ENCODE results near the gene KRT9. TPM values are rescaled to one million over a fixed set of nuclear protein-coding genes. Genes with fewer than 3 reads are reported as not detected.

The KRT9 gene
- total RNA-seq, 5 donors from 2014 or later (not counting 1 experiment from before 2014, with no cell fraction given), result not detected

GRCh38 chr17:41528959-41529353 is 42.9 kb downstream of the KRT9 start:
- Mint-ChIP-seq H3K27me3 (peaks cover 53 to 61% of the 10 kb centered on the region in 2 donors), H3K36me3 (no peaks in the 10 kb centered on the region), H3K27ac (no peak overlapping the region), H3K4me3 (peak overlapping the region; percentile 28 to 70 (median 34)), H3K4me1 (peaks cover 5 to 18% (median 11%) of the 10 kb centered on the region in 3 donors), H3K9me3 (no peaks in the 10 kb centered on the region)
- Histone ChIP-seq H3K4me1 (ENCODE audit: control insufficient read depth in 1 of 2, extremely low read depth in 1 of 2, insufficient read depth in 2 of 2, low read length in 2 of 2) (peaks cover 0 to 16% of the 10 kb centered on the region in 2 experiments), H3K9me3 (no peaks in the 10 kb centered on the region), H3K27ac (ENCODE audit: low read length) (no peak overlapping the region), H3K4me3 (ENCODE audit: control insufficient read depth in 1 of 2, extremely low read depth in 1 of 2, low read length in 1 of 2) (no peak overlapping the region), H3K36me3 (ENCODE audit: control insufficient read depth in 2 of 2, extremely low read depth in 1 of 2, insufficient read depth in 1 of 2, low read length in 1 of 2) (no peaks in the 10 kb centered on the region), H3K27me3 (replicated peaks in 1 of 2; ENCODE audit: control insufficient read depth in 2 of 2, extremely low read depth in 1 of 2, insufficient read depth in 2 of 2, low read length in 1 of 2) (peaks cover 4 to 70% of the 10 kb centered on the region in 2 experiments)
- DNase-seq (no peak), ATAC-seq (replicated peaks in 1 of 4) (no peak)
- 37% methylated on average over 10 of the region's 10 CpGs for WGBS (ENCODE audit: insufficient coverage)
- ChIA-PET CTCF (no interaction called here), POLR2A (no interaction called here)

GRCh38 chr17:41527063-41528023 is 44.5 kb downstream of the KRT9 start:
- ChIA-PET POLR2A (no interaction called here), CTCF (no interaction called here)
- H3K4me3 ChIP-seq (ENCODE audit: control insufficient read depth in 1 of 2, extremely low read depth in 1 of 2, low read length in 1 of 2), result peak overlapping the region in 1 of 2 donors; percentile 15
- H3K9me3 Mint-ChIP-seq, result no peaks in the 10 kb centered on the region
- H3K4me1 ChIP-seq (ENCODE audit: control insufficient read depth in 1 of 2, extremely low read depth in 1 of 2, insufficient read depth in 2 of 2, low read length in 2 of 2), result peaks cover 0 to 16% of the 10 kb centered on the region in 2 experiments
- ATAC-seq (replicated peaks in 1 of 4), result peak in 3 of 4 experiments; percentile 31 to 65 (median 61)
- no peaks in the 10 kb centered on the region for H3K36me3 ChIP-seq (ENCODE audit: control insufficient read depth in 2 of 2, extremely low read depth in 1 of 2, insufficient read depth in 1 of 2, low read length in 1 of 2)
- 8% methylated on average over 57 of the region's 62 CpGs for WGBS (ENCODE audit: insufficient coverage)
- no peak overlapping the region for H3K27ac ChIP-seq (ENCODE audit: low read length)
- peak overlapping the region; percentile 43 to 70 (median 52) for H3K4me3 Mint-ChIP-seq
- no peak overlapping the region for H3K27ac Mint-ChIP-seq
- H3K4me1 Mint-ChIP-seq, result peaks cover 5 to 18% (median 11%) of the 10 kb centered on the region in 3 donors
- H3K36me3 Mint-ChIP-seq, result no peaks in the 10 kb centered on the region
- H3K27me3 ChIP-seq (replicated peaks in 1 of 2; ENCODE audit: control insufficient read depth in 2 of 2, extremely low read depth in 1 of 2, insufficient read depth in 2 of 2, low read length in 1 of 2), result peaks cover 4 to 69% of the 10 kb centered on the region in 2 experiments
- H3K27me3 Mint-ChIP-seq, result peaks cover 44 to 54% of the 10 kb centered on the region in 2 donors
- H3K9me3 ChIP-seq, result no peaks in the 10 kb centered on the region
- DNase-seq, result peak in 3 of 35 experiments; percentile 16 to 17 (median 17)

DNA sequence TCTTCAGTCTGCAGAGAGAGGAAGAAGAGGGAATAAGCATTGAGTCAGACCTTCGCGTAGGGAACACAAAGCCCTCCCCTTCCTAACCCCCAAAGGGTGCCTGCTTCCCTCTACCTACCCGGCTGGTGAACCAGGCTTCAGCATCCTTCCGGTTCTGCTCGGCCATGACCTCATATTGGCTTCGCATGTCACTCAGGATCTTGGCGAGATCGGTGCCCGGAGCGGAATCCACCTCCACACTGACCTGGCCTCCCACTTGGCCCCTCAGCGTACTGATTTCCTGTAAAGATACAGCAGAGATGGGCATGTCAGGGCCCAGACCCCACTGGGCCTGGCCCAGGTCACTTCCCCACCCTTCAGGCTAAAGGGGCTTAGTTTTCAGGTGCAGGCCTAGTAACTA is 47.6 kb downstream of the KRT9 start:
- H3K36me3 Mint-ChIP-seq, result no peaks in the 10 kb centered on the region
- CTCF ChIA-PET, result no interaction called here

DNA sequence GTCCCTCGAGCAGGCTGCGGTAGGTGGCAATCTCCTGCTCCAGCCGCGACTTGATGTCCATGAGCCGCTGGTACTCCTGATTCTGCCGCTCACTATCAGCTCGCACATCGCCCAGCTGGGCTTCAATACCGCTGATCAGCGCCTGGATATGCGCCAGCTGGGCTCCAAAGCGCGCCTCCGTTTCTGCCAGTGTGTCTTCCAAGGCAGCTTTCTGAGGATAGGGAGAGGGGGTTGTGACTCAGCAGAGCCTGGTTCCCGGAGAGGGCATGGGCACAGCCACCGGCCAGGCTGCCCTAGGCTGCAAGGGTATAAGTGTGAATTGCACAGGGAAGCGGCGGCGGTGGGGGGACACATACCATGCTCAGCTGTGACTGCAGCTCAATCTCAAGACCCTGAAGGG is 48.1 kb downstream of the KRT9 start:
- Histone ChIP-seq H3K4me1 (ENCODE audit: control insufficient read depth in 1 of 2, extremely low read depth in 1 of 2, insufficient read depth in 2 of 2, low read length in 2 of 2) (peaks cover 0 to 16% of the 10 kb centered on the region in 2 experiments), H3K27ac (ENCODE audit: low read length) (no peak overlapping the region), H3K9me3 (no peaks in the 10 kb centered on the region), H3K27me3 (replicated peaks in 1 of 2; ENCODE audit: control insufficient read depth in 2 of 2, extremely low read depth in 1 of 2, insufficient read depth in 2 of 2, low read length in 1 of 2) (peaks cover 0 to 65% of the 10 kb centered on the region in 2 experiments), H3K36me3 (ENCODE audit: control insufficient read depth in 2 of 2, extremely low read depth in 1 of 2, insufficient read depth in 1 of 2, low read length in 1 of 2) (no peaks in the 10 kb centered on the region), H3K4me3 (ENCODE audit: control insufficient read depth in 1 of 2, extremely low read depth in 1 of 2, low read length in 1 of 2) (no peak overlapping the region)
- Mint-ChIP-seq H3K9me3 (no peaks in the 10 kb centered on the region), H3K4me3 (no peak overlapping the region), H3K27ac (no peak overlapping the region), H3K4me1 (peaks cover 5 to 12% (median 10%) of the 10 kb centered on the region in 3 donors), H3K27me3 (peaks cover 17 to 26% of the 10 kb centered on the region in 2 donors), H3K36me3 (no peaks in the 10 kb centered on the region)
- ATAC-seq (replicated peaks in 1 of 4) (no peak), DNase-seq (no peak)
- POLR2A ChIA-PET, result no interaction called here
- CTCF ChIA-PET, result no interaction called here
- 91% methylated on average over 19 of the region's 19 CpGs for WGBS (ENCODE audit: insufficient coverage)

More for the DNA sequence above, 47.6 kb downstream of the KRT9 start:
- H3K27ac Mint-ChIP-seq, result no peak overlapping the region
- no peaks in the 10 kb centered on the region for H3K36me3 ChIP-seq (ENCODE audit: control insufficient read depth in 2 of 2, extremely low read depth in 1 of 2, insufficient read depth in 1 of 2, low read length in 1 of 2)
- ATAC-seq (replicated peaks in 1 of 4), result no peak
- H3K27me3 ChIP-seq (replicated peaks in 1 of 2; ENCODE audit: control insufficient read depth in 2 of 2, extremely low read depth in 1 of 2, insufficient read depth in 2 of 2, low read length in 1 of 2), result peaks cover 0 to 65% of the 10 kb centered on the region in 2 experiments
- peaks cover 0 to 16% of the 10 kb centered on the region in 2 experiments for H3K4me1 ChIP-seq (ENCODE audit: control insufficient read depth in 1 of 2, extremely low read depth in 1 of 2, insufficient read depth in 2 of 2, low read length in 2 of 2)
- no peak overlapping the region for H3K4me3 ChIP-seq (ENCODE audit: control insufficient read depth in 1 of 2, extremely low read depth in 1 of 2, low read length in 1 of 2)
- peaks cover 5 to 16% (median 10%) of the 10 kb centered on the region in 3 donors for H3K4me1 Mint-ChIP-seq
- WGBS (ENCODE audit: insufficient coverage), result 94% methylated on average over 9 of the region's 11 CpGs
- H3K27me3 Mint-ChIP-seq, result peaks cover 22 to 30% of the 10 kb centered on the region in 2 donors
- no peaks in the 10 kb centered on the region for H3K9me3 Mint-ChIP-seq
- H3K27ac ChIP-seq (ENCODE audit: low read length), result no peak overlapping the region
- no peak for DNase-seq
- H3K9me3 ChIP-seq, result no peaks in the 10 kb centered on the region
- H3K4me3 Mint-ChIP-seq, result no peak overlapping the region
- POLR2A ChIA-PET, result no interaction called here

DNA sequence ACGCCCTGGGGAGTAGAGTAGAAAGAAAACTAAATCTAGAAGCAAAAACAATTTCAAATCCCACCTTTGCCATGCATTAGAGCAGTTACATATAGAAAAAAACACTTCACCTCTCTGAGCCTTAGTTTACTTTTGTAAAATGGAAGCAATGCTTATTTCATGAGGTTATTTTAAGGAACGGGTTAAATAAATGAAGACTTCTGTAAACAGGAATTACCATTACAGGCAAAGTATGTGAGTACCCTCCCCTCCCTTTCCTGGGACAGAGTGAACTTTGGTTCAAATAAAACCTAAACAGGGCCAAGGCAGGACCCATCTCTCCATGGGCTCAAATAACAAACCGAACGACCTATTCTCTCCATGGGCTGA is 48.6 kb downstream of the KRT9 start:
- Mint-ChIP-seq H3K27ac (no peak overlapping the region), H3K36me3 (no peaks in the 10 kb centered on the region), H3K4me3 (no peak overlapping the region), H3K4me1 (peaks cover 1 to 8% (median 8%) of the 10 kb centered on the region in 3 donors), H3K9me3 (no peaks in the 10 kb centered on the region), H3K27me3 (peaks cover 11 to 20% of the 10 kb centered on the region in 2 donors)
- CTCF ChIA-PET, result no interaction called here
- DNase-seq (no peak), ATAC-seq (replicated peaks in 1 of 4) (no peak)
- peaks cover 0 to 61% of the 10 kb centered on the region in 2 experiments for H3K27me3 ChIP-seq (replicated peaks in 1 of 2; ENCODE audit: control insufficient read depth in 2 of 2, extremely low read depth in 1 of 2, insufficient read depth in 2 of 2, low read length in 1 of 2)
- H3K27ac ChIP-seq (ENCODE audit: low read length), result no peak overlapping the region
- no CpG with 5 or more reads among the region's 4 CpGs for WGBS (ENCODE audit: insufficient coverage)
- no peaks in the 10 kb centered on the region for H3K36me3 ChIP-seq (ENCODE audit: control insufficient read depth in 2 of 2, extremely low read depth in 1 of 2, insufficient read depth in 1 of 2, low read length in 1 of 2)
- POLR2A ChIA-PET, result no interaction called here
- peaks cover 0 to 13% of the 10 kb centered on the region in 2 experiments for H3K4me1 ChIP-seq (ENCODE audit: control insufficient read depth in 1 of 2, extremely low read depth in 1 of 2, insufficient read depth in 2 of 2, low read length in 2 of 2)
- no peak overlapping the region for H3K4me3 ChIP-seq (ENCODE audit: control insufficient read depth in 1 of 2, extremely low read depth in 1 of 2, low read length in 1 of 2)
- no peaks in the 10 kb centered on the region for H3K9me3 ChIP-seq

DNA sequence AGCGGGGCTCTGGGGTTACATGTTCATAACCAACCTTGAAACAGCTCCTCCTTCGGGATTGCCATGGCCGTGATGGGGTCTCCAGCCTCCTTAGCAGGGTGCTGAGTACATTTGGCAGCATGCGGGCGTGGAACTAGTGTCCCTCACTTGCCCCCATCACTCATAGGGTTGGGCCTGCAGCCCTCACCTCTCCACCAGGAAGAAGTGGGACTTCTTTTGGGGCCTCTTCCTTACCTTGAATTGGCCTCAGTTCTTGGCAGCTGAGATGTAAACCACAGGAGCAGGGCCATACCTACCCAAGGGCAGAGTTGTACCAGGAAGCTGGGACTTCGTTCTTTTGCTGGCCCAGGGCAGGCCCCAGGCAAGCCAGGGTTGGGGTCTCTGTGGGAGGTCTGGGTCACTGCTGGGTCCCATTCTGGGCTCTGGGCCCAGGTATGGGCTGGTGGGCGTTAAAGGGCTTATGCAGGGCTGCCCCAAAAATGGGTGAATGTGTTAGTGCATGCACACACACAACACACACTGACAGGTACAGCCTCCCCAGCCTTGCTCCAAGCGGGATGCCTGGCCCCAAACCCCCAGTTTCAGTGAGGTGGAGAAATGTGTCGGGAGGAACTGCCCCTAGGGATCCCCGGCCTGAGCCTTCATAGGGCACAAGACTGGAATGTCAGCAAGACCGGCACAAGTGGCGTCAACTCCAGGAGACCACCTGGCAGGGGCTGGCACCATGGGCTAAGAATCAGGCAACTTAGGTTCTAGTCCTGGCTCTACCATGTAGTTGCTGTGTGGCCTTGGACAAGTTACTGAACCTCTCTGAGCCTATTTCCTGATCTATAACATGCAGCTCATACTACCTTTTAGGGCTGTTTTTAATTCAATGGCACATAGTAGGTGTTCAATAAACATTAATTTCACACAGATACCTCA is 49.3 kb downstream of the KRT9 start:
- no peak overlapping the region for H3K4me3 ChIP-seq (ENCODE audit: control insufficient read depth in 1 of 2, extremely low read depth in 1 of 2, low read length in 1 of 2)
- H3K36me3 Mint-ChIP-seq, result no peaks in the 10 kb centered on the region
- no peaks in the 10 kb centered on the region for H3K36me3 ChIP-seq (ENCODE audit: control insufficient read depth in 2 of 2, extremely low read depth in 1 of 2, insufficient read depth in 1 of 2, low read length in 1 of 2)
- ATAC-seq (replicated peaks in 1 of 4) (no peak), DNase-seq (no peak)
- ChIA-PET POLR2A (no interaction called here), CTCF (no interaction called here)
- H3K27me3 Mint-ChIP-seq, result peaks cover 11 to 15% of the 10 kb centered on the region in 2 donors
- H3K27ac Mint-ChIP-seq, result no peak overlapping the region
- no peaks in the 10 kb centered on the region for H3K9me3 ChIP-seq
- no peaks in the 10 kb centered on the region for H3K9me3 Mint-ChIP-seq
- H3K4me1 ChIP-seq (ENCODE audit: control insufficient read depth in 1 of 2, extremely low read depth in 1 of 2, insufficient read depth in 2 of 2, low read length in 2 of 2), result peaks cover 0 to 7% of the 10 kb centered on the region in 2 experiments
- H3K4me3 Mint-ChIP-seq, result no peak overlapping the region
- H3K4me1 Mint-ChIP-seq, result peaks cover 0 to 7% (median 6%) of the 10 kb centered on the region in 3 donors
- 79% methylated on average over 10 of the region's 12 CpGs for WGBS (ENCODE audit: insufficient coverage)
- peaks cover 0 to 58% of the 10 kb centered on the region in 2 experiments for H3K27me3 ChIP-seq (replicated peaks in 1 of 2; ENCODE audit: control insufficient read depth in 2 of 2, extremely low read depth in 1 of 2, insufficient read depth in 2 of 2, low read length in 1 of 2)
- H3K27ac ChIP-seq (ENCODE audit: low read length), result no peak overlapping the region

Measured in T-cell (primary cell).